Activated CD8-positive, alpha-beta memory T cell treated with anti-CD3 and anti-CD28 coated beads, Interleukin-2, amount 50 U/mL, for 1 hour (primary cell): ENCODE measurements around the gene AMBRA1.
"Not testable (repeated sequence)": the region's sequence is repeated elsewhere in the genome, so short reads cannot be mapped to it uniquely, and the experiment has no call there.

ENCODE experiments used
- DNase-seq: peaks from one replicate; pipeline ENCODE4 v3.0.0-alpha.2; 2020; ENCODE audit errors: extremely low read depth

Gene AMBRA1

DNA sequence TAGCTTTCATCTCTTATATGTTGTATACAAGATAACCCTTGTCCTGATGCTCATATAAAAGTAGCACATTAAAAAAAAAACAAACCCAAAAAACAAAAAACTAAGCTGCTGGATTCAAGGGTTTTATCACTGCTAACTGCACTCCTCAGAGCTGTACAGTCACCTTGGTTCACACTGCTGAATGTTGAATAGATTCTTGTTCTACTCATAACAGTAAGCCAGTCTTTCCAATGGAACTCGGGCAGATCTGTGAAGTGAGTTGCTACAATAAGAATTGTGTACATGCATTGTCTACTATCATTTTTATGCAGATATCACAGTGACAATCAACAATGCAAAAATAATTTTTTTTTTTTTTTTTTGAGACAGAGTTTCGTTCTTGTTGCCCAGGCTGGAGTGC is 18.5 kb upstream of the AMBRA1 start:
- no peak for DNase-seq

DNA sequence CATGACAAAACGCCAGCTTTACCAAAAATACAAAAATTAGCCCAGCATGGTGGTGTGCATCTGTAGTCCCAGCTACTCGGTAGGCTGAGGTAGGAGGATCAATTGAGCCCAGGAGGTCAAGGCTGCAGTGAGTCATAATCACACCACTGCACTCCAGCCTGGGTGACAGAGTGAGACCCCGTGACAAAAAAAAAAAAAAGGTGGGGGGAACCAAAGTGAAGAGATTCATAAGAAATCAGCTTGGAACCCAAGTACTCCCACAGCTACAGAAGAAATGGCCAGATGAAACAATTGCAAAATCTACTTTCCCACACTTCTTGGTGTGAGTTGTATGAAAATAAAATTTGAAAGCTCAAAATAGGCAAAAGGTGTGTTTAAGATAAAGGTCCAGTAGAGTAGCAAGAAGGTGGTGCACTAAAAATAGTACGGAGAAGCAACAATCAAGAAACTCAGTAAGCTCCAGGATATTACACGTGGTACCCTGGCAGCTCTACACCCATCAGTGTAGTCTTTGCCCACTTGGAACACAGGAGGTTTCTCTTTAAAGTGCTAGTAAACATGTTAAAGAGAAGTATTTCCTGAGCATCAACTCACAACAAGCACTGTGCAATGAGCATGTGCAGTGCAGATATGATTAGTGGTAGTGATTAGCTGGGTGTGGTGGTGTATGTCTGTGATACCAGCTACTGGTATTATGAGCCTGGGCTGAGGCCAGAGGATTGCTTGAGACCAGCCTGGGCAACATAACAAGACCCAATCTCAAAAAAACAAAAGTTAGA is 17.9 kb upstream of the AMBRA1 start:
- no peak for DNase-seq

DNA sequence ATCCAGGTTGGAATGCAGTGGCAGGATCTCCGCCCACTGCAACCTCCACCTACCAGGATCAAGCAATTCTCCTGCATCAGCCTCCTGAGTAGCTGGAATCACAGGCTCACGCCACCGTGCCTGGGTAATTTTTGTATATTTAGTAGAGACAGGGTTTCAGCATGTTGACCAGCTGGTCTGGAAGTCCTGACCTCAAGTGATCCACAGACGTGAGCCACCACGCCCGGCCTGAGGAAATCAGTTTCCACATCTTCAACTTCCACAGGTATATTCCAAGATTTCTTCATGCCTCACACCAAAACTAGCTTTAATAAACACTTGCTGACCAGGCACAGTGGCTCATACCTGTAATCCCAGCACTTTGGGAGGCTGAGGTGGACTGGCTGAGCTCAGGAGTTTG is 15.6 kb upstream of the AMBRA1 start:
- DNase-seq, result no peak

GRCh38 chr11:46607516-46607915 is 13.7 kb upstream of the AMBRA1 start:
- DNase-seq, result no peak

DNA sequence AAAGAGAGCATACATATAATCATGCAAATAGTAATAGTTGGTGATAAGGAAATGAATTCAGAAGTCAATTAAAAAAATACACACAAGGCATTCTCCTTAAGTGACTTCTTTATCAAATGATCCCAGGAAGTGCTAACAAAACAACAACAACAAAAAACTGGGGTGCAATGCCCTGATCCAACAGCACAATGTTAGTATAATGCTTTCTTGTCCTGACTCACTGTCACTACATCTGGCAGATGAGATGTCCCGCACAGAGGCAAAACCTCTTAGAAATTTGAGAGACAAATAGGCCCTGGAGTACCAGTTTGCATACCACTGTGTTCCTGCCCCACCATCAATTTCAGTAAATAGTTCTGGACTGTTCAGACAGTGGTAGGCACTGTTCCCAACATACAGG is 11.0 kb upstream of the AMBRA1 start:
- DNase-seq, result no peak

DNA sequence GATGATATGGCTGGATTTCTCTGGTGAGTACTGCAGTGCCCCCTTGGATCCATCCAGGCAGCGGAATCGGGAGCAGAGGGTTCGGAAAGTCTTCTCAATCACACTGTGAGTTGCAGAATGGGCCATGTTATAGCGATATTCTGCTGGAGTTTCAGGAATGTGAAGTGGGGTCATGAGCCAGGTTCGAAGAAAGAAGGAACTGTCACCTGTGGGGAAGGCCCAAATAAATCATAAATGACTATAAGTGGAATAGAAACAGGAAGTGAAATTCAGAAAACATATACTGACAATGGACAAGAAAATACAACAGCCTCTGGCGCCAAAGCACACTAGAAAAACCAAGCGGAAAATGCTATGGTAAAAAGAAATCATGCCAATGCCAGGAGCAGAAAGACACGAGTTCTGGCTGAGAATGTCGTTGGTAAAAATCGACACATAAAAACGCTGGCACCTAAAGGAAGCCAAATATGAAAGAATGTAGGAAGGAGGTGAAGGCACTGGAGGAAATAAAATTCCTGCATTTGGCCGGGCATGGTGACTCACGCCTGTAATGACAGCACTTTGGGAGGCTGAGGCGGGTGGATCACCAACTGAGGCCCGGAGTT is 10.0 kb upstream of the AMBRA1 start:
- DNase-seq, result no peak

GRCh38 chr11:46601129-46601528 is 7.3 kb upstream of the AMBRA1 start:
- DNase-seq, result no peak

- DNase-seq, result no peak
These were observed 6.6 kb upstream of the AMBRA1 start for GRCh38 chr11:46600194-46600960.

DNA sequence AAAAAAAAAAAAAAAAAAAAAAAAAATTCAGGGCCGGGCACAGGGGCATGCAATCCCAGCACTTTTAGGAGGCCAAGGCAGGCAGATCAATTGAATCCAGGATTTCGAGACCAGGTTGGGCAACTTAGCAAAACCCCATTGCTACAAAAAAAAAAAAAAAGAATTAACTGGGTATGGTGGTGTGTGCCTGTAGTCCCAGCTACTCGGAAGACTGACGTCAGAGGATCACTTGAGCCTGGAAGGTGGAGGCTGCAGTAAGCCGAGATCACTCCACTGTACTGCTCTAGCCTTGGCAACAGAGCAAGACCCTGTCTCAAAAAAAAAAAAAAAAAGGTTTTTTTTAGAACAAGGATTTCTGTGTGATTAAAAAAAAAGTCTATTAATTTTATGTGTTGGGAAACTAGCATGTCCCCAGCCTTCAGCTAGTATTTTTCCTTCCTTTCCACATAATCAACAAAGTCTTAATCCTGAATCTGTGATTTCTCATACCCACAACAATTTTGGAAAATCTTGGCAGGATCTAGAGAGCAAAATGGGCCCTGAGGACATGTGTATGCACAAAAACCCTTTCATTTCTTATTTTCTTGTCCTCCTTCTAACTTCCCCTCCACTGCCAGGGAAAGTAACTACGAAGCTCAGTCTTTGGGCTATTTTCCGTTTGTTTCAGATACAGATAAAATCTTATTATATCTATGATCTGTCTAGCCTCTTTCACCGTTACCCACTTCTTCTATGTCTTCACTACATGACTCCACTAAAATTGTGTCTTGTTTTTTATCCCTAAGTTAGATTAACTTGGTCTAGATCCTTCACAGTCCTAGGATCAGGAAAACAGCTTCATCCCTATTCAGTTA is 5.7 kb upstream of the AMBRA1 start:
- DNase-seq, result no peak

GRCh38 chr11:46597609-46598219 is 3.9 kb upstream of the AMBRA1 start:
- DNase-seq, result no peak

DNA sequence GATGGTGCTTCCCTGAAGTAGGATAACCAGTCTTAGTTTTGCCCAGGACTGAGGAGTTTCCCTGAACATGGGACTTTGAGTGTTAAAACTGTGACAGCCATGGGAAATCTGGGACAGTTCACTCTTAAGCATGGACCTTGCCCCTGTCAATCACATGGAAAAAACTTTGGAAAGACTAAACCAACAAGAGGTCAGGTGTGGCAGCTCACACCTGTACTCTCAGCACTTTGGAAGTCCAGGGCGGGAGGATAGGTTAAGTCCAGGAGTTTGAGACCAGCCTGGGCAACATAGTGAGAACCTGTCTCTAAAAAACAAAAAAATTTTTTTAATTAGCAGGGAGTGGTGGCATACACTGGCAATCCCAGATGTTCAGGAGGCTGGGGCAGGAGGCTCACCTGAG is 3.3 kb upstream of the AMBRA1 start:
- DNase-seq, result no peak

DNA sequence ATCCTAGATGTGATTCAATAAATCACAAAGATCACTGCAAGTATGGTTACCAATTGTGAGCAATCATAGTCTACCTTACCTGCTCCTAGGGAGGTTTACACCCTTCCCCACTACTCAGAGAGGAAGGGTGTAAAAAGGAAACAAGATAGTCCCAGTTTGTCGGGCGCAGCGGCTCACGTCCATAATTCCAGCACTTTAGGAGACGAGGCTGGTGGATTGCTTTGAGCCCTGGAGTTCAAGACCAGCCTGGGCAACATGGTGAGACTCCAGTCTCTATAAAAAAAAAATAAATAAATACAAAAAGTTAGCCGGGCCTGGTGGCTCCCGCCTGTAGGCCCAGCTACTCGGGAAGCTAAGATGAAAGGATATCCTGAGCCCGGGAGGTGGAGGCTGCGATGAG is 962 bp upstream of the AMBRA1 start:
- no peak for DNase-seq

- no peak for DNase-seq
These were observed 514 bp upstream of the AMBRA1 start for GRCh38 chr11:46594374-46594700.

DNA sequence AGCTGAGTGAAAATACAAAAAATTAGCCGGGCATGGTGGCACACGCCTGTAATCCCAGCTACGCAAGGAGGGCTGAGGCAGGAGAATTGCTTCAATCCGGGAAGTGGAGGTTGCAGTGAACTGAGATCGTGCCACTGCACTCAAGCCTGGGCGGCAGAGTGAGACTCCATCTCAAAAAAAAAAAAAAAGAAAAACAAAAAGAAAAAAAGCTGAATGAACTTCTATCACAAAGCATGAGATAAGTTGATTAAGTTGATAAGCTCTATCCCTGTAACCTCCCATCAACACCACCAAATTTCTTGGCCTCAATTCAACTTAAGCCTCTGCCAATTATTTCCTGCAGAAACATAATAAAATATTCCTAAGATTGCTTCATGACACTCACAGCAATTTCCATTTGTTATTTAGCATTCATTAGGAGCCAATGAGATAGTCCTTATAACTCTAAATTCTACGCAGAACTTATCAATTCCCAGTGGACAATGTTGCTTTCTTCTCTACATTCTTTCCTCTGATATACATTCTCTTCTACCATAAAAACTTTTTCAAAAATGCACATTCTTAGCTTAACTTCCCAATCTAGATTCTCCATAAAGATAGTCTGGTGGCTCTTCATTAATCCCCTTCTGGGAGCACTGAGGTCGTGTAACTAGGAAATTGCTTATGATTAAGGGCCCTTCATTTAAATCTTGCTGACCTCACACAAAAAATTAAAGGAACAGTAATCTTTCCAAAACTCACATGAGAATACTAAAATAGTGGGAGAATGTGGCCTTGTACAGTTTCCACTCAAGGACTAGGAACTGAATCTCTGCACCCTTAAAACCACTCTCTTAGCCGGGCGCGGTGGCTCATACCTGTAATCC is 2.9 kb downstream of the AMBRA1 start:
- DNase-seq, result no peak

GRCh38 chr11:46588915-46589314 is 4.9 kb downstream of the AMBRA1 start:
- DNase-seq, result no peak

GRCh38 chr11:46588131-46588530 is 5.7 kb downstream of the AMBRA1 start:
- DNase-seq, result no peak

DNA sequence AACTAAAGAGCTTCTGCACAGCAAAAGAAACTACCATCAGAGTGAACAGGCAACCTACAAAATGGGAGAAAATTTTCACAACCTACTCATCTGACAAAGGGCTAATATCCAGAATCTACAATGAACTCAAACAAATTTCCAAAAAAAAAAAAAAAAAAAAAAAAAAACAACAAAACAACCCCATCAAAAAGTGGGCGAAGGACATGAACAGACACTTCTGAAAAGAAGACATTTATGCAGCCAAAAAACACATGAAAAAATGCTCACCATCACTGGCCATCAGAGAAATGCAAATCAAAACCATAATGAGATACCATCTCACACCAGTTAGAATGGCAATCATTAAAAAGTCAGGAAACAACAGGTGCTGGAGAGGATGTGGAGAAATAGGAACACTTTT is 10.3 kb downstream of the AMBRA1 start:
- DNase-seq, result not testable (repeated sequence)

- DNase-seq, result no peak
These were observed 11.2 kb downstream of the AMBRA1 start for GRCh38 chr11:46582588-46582987.

DNA sequence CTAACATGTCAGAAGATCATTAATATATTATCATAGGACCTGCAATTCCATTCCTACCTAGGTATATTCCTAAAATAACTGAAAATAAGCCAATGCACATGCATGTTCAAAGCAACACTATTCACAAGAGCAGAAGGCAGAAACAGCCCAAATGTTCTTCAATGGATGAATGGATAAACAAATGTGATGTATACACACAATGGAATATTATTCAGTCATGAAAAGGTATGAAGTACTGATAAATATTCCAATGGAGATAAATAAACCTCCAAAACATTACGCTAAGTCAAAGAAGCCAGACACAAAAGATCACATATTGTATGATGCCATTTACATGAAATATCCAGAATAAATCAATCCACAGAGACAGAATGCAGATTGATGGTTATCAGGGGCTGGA is 16.8 kb downstream of the AMBRA1 start:
- DNase-seq, result no peak

DNA sequence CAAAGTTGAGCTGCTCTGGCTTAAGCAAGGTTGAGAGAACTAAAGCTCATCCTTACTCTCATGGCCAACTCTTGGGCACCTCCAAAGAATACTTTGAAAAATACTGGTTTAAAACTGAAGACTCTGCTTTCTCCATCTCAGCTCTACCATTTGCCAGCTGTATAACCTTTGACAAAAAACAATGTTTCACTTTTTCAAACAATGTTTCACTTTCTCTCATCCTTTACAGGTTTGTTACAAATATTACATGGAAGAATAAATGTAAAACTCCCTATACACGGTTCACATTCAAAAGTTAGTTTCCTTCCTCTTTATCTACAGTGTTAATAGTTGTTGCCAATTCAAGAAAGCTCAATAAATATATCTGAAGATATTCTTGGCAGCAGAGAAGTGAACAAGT is 19.2 kb downstream of the AMBRA1 start:
- DNase-seq, result no peak
